ENCODE results near the gene PRR16. TPM values are rescaled to one million over a fixed set of nuclear protein-coding genes. Genes with fewer than 3 reads are reported as not detected.

Gene PRR16
- total RNA-seq, 1 donor from 2014 or later = 18.3 TPM

- no peak overlapping the region for H3K27ac Mint-ChIP-seq (ENCODE audit: unreplicated experiment)
- peaks cover 19% of the 10 kb centered on the region for H3K9me3 Mint-ChIP-seq (ENCODE audit: unreplicated experiment)
- H3K4me3 Mint-ChIP-seq (ENCODE audit: unreplicated experiment) = no peak overlapping the region
- no peak for TF ChIP-seq CTCF (IDR thresholded peaks at IDR 0.05)
- peaks cover 9% of the 10 kb centered on the region for H3K4me1 Mint-ChIP-seq (ENCODE audit: unreplicated experiment)
- H3K27me3 Mint-ChIP-seq (ENCODE audit: unreplicated experiment) = no peaks in the 10 kb centered on the region
- DNase-seq (ENCODE audit: extremely low spot score, unreplicated experiment) = no peak
- H3K36me3 Mint-ChIP-seq (ENCODE audit: unreplicated experiment) = peaks cover 15% of the 10 kb centered on the region
Observed at GRCh38 chr5:120591911-120592310, 127.8 kb downstream of the PRR16 start.

GRCh38 chr5:120599576-120599975 lies 135.5 kb downstream of the PRR16 start:
- Mint-ChIP-seq H3K9me3 (ENCODE audit: unreplicated experiment) (peaks cover 41% of the 10 kb centered on the region), H3K4me1 (ENCODE audit: unreplicated experiment) (peaks cover 48% of the 10 kb centered on the region), H3K4me3 (ENCODE audit: unreplicated experiment) (no peak overlapping the region), H3K27me3 (ENCODE audit: unreplicated experiment) (no peaks in the 10 kb centered on the region), H3K27ac (ENCODE audit: unreplicated experiment) (peak overlapping the region; percentile 50), H3K36me3 (ENCODE audit: unreplicated experiment) (peaks cover 20% of the 10 kb centered on the region)
- no peak for DNase-seq (ENCODE audit: extremely low spot score, unreplicated experiment)
- no peak for TF ChIP-seq CTCF (IDR thresholded peaks at IDR 0.05)

DNA sequence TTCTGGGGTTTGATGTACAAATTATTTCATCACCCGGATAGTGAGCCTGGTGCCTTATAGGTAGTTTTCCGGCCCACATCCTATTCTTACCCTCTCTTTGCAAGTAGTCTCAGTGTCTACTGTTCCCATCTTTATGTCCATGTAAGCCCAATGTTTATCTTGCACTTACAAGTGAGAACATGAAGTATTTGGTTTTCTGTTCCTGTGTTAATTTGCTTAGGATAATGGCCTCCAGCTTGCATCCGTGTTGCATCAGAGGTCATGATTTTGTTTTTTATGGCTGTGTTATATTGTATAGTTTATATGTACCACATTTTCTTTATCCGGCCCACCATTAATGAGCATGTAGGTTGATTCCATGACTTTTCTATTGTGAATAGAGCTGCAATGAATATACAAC lies 136.5 kb downstream of the PRR16 start:
- no peaks in the 10 kb centered on the region for H3K27me3 Mint-ChIP-seq (ENCODE audit: unreplicated experiment)
- H3K27ac Mint-ChIP-seq (ENCODE audit: unreplicated experiment) = no peak overlapping the region
- H3K4me1 Mint-ChIP-seq (ENCODE audit: unreplicated experiment) = peaks cover 59% of the 10 kb centered on the region

GRCh38 chr5:120602033-120602432 lies 137.9 kb downstream of the PRR16 start:
- TF ChIP-seq CTCF (IDR thresholded peaks at IDR 0.05) = no peak
- H3K4me3 Mint-ChIP-seq (ENCODE audit: unreplicated experiment) = no peak overlapping the region
- H3K4me1 Mint-ChIP-seq (ENCODE audit: unreplicated experiment) = peaks cover 61% of the 10 kb centered on the region
- peaks cover 16% of the 10 kb centered on the region for H3K36me3 Mint-ChIP-seq (ENCODE audit: unreplicated experiment)
- H3K27me3 Mint-ChIP-seq (ENCODE audit: unreplicated experiment) = no peaks in the 10 kb centered on the region
- H3K9me3 Mint-ChIP-seq (ENCODE audit: unreplicated experiment) = peaks cover 35% of the 10 kb centered on the region
- H3K27ac Mint-ChIP-seq (ENCODE audit: unreplicated experiment) = peak overlapping the region; percentile 80
- no peak for DNase-seq (ENCODE audit: extremely low spot score, unreplicated experiment)

More for the DNA sequence above, 136.5 kb downstream of the PRR16 start:
- Mint-ChIP-seq H3K36me3 (ENCODE audit: unreplicated experiment) (peaks cover 20% of the 10 kb centered on the region), H3K4me3 (ENCODE audit: unreplicated experiment) (no peak overlapping the region), H3K9me3 (ENCODE audit: unreplicated experiment) (peaks cover 35% of the 10 kb centered on the region)
- TF ChIP-seq CTCF (IDR thresholded peaks at IDR 0.05) = no peak
- DNase-seq (ENCODE audit: extremely low spot score, unreplicated experiment) = no peak

DNA sequence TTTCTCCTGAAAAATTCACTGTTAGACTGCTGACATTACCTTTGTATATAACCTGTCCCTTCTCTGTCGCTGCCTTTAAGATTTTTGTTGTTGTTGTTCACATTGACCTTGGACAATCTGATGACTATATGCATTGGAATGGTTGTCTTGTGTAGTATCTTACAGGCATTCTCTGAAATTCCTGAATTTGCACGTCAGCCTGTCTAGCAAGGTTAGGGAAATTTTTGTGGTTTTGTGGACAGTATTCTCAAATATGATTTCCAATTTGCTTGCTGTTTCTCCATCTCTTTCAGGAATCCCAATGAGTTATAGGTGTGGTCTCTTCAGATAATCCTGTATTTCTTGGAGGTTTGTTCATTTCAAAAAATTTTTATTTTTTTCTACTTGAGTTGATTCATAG lies 140.8 kb downstream of the PRR16 start:
- Mint-ChIP-seq H3K9me3 (ENCODE audit: unreplicated experiment) (peaks cover 35% of the 10 kb centered on the region), H3K4me1 (ENCODE audit: unreplicated experiment) (peaks cover 79% of the 10 kb centered on the region), H3K4me3 (ENCODE audit: unreplicated experiment) (no peak overlapping the region), H3K27ac (ENCODE audit: unreplicated experiment) (peak overlapping the region; percentile 80), H3K27me3 (ENCODE audit: unreplicated experiment) (no peaks in the 10 kb centered on the region), H3K36me3 (ENCODE audit: unreplicated experiment) (peaks cover 16% of the 10 kb centered on the region)
- TF ChIP-seq CTCF (IDR thresholded peaks at IDR 0.05) = no peak
- DNase-seq (ENCODE audit: extremely low spot score, unreplicated experiment) = no peak
